SH-SY5Y (cell line): ENCODE measurements around the gene PFKM.

Experiments
- GATA2 ChIP-seq: IDR thresholded peaks from 2 replicates; pipeline ENCODE4 v1.6.1; 2011; ENCODE audit warnings: mild to moderate bottlenecking, low read depth, low read length
- GATA3 ChIP-seq: IDR thresholded peaks from 2 replicates; pipeline ENCODE4 v1.6.1; 2011; ENCODE audit warnings: low read depth, mild to moderate bottlenecking, low read length, moderate library complexity

DNA sequence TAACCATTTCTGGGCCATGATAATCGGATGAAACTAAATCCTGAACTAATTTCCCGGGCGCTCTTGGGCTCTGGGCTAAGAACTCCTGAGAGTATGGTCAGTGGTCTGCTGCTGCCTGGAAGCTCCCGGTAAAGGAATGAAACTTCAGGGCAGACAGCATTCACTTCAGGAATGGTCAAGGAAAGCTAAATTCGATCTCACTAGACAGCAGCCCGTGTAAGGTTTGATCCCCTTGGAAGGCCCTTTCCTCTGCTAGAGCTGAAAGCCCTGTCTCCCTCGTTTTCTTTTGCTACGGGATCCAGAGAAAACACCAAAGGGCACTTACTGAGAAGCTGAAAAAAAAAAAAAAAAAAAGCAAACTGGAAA lies 37.5 kb downstream of the PFKM start:
- TF ChIP-seq GATA2 (no peak), GATA3 (no peak)
